ENCODE measurements around the gene SMAD2.
A peak's percentile ranks its signal among the peaks of the same experiment; 100 is the strongest.

SMAD2 gene

GRCh38 chr18:47802802-47803201 is 127.7 kb downstream of the SMAD2 start:
- no peak overlapping the region for H3K23ac ChIP-seq (ENCODE audit: low read depth, low read length, poor library complexity)
- no peaks in the 10 kb centered on the region for H3K36me3 ChIP-seq (replicated peaks in 1 of 2; ENCODE audit: control insufficient read depth in 2 of 2, insufficient read depth in 2 of 2, low read length in 2 of 2)
- H2BK5ac ChIP-seq (ENCODE audit: low read length): no peak overlapping the region
- no peak overlapping the region for H3K14ac ChIP-seq (ENCODE audit: low read length)
- H3K9ac ChIP-seq (ENCODE audit: low read depth, low read length, poor library complexity): no peak overlapping the region
- WGBS, 2 donors (ENCODE audit: extremely low coverage in 2 of 2, insufficient read length in 2 of 2, insufficient replicate concordance in 1 of 2): no CpG with 5 or more reads among the region's 6 CpGs
- H3K27ac ChIP-seq (replicated peaks; ENCODE audit: low read length): no peak overlapping the region
- H3K4ac ChIP-seq (ENCODE audit: low read length): no peak overlapping the region
- no peak overlapping the region for H2AFZ ChIP-seq (ENCODE audit: low read length)
- no peak overlapping the region for H2BK120ac ChIP-seq (ENCODE audit: low read depth, low read length)
- H3K79me1 ChIP-seq (ENCODE audit: low read depth, low read length): no peaks in the 10 kb centered on the region
- H3K4me3 ChIP-seq (ENCODE audit: low read length in 2 of 2): no peak overlapping the region
- no peak overlapping the region for H3K4me2 ChIP-seq (ENCODE audit: insufficient read depth, low read length, poor library complexity, severe bottlenecking)
- no peak overlapping the region for H2AK5ac ChIP-seq (ENCODE audit: low read depth, low read length)
- no peak overlapping the region for H4K91ac ChIP-seq (ENCODE audit: low read depth, low read length, poor library complexity)
- no peaks in the 10 kb centered on the region for H3K27me3 ChIP-seq (ENCODE audit: control insufficient read depth in 3 of 3, insufficient read depth in 3 of 3, low read depth in 1 of 3, low read length in 3 of 3)
- no peaks in the 10 kb centered on the region for H3K9me3 ChIP-seq (replicated peaks in 1 of 2; ENCODE audit: control insufficient read depth in 2 of 2, insufficient read depth in 1 of 2, low read depth in 1 of 2, low read length in 2 of 2)
- no peak for DNase-seq (ENCODE audit: low spot score)
- H2BK15ac ChIP-seq (ENCODE audit: low read length): no peak overlapping the region
- no peak overlapping the region for H2BK12ac ChIP-seq (ENCODE audit: low read length)
- H4K8ac ChIP-seq (ENCODE audit: low read depth, low read length): no peak overlapping the region
- no peaks in the 10 kb centered on the region for H3K4me1 ChIP-seq (ENCODE audit: control insufficient read depth in 2 of 2, insufficient read depth in 1 of 2, low read depth in 1 of 2, low read length in 2 of 2)
- H3K18ac ChIP-seq (ENCODE audit: low read length): no peak overlapping the region

- H2BK120ac ChIP-seq (ENCODE audit: low read depth, low read length): no peak overlapping the region
- no peaks in the 10 kb centered on the region for H3K27me3 ChIP-seq (ENCODE audit: control insufficient read depth in 3 of 3, insufficient read depth in 3 of 3, low read depth in 1 of 3, low read length in 3 of 3)
- H3K23ac ChIP-seq (ENCODE audit: low read depth, low read length, poor library complexity): no peak overlapping the region
- H3K4me1 ChIP-seq (ENCODE audit: control insufficient read depth in 2 of 2, insufficient read depth in 1 of 2, low read depth in 1 of 2, low read length in 2 of 2): no peaks in the 10 kb centered on the region
- no peak overlapping the region for H2BK12ac ChIP-seq (ENCODE audit: low read length)
- no peak overlapping the region for H2BK15ac ChIP-seq (ENCODE audit: low read length)
- no CpG with 5 or more reads among the region's 3 CpGs for WGBS, 2 donors (ENCODE audit: extremely low coverage in 2 of 2, insufficient read length in 2 of 2, insufficient replicate concordance in 1 of 2)
- no peaks in the 10 kb centered on the region for H3K9me3 ChIP-seq (replicated peaks in 1 of 2; ENCODE audit: control insufficient read depth in 2 of 2, insufficient read depth in 1 of 2, low read depth in 1 of 2, low read length in 2 of 2)
- no peak overlapping the region for H2BK5ac ChIP-seq (ENCODE audit: low read length)
- H3K4me3 ChIP-seq (ENCODE audit: low read length in 2 of 2): no peak overlapping the region
- no peak overlapping the region for H3K4ac ChIP-seq (ENCODE audit: low read length)
- DNase-seq (ENCODE audit: low spot score): no peak
- no peak overlapping the region for H4K8ac ChIP-seq (ENCODE audit: low read depth, low read length)
- H3K36me3 ChIP-seq (replicated peaks in 1 of 2; ENCODE audit: control insufficient read depth in 2 of 2, insufficient read depth in 2 of 2, low read length in 2 of 2): no peaks in the 10 kb centered on the region
- no peak overlapping the region for H3K9ac ChIP-seq (ENCODE audit: low read depth, low read length, poor library complexity)
- no peak overlapping the region for H2AFZ ChIP-seq (ENCODE audit: low read length)
- H3K14ac ChIP-seq (ENCODE audit: low read length): no peak overlapping the region
- H3K18ac ChIP-seq (ENCODE audit: low read length): peak overlapping the region; percentile 20
- H4K91ac ChIP-seq (ENCODE audit: low read depth, low read length, poor library complexity): no peak overlapping the region
- H2AK5ac ChIP-seq (ENCODE audit: low read depth, low read length): peak overlapping the region; percentile 21
- H3K27ac ChIP-seq (replicated peaks; ENCODE audit: low read length): no peak overlapping the region
- H3K79me1 ChIP-seq (ENCODE audit: low read depth, low read length): no peaks in the 10 kb centered on the region
- H3K4me2 ChIP-seq (ENCODE audit: insufficient read depth, low read length, poor library complexity, severe bottlenecking): no peak overlapping the region
Measured at GRCh38 chr18:47801817-47802216, 128.6 kb downstream of the SMAD2 start.

GRCh38 chr18:47800756-47801155 is 129.7 kb downstream of the SMAD2 start:
- no peak overlapping the region for H3K4ac ChIP-seq (ENCODE audit: low read length)
- H3K4me3 ChIP-seq (ENCODE audit: low read length in 2 of 2): no peak overlapping the region
- H3K4me1 ChIP-seq (ENCODE audit: control insufficient read depth in 2 of 2, insufficient read depth in 1 of 2, low read depth in 1 of 2, low read length in 2 of 2): no peaks in the 10 kb centered on the region
- H3K27ac ChIP-seq (replicated peaks; ENCODE audit: low read length): no peak overlapping the region
- no peak overlapping the region for H4K91ac ChIP-seq (ENCODE audit: low read depth, low read length, poor library complexity)
- H4K8ac ChIP-seq (ENCODE audit: low read depth, low read length): no peak overlapping the region
- no peaks in the 10 kb centered on the region for H3K27me3 ChIP-seq (ENCODE audit: control insufficient read depth in 3 of 3, insufficient read depth in 3 of 3, low read depth in 1 of 3, low read length in 3 of 3)
- no peaks in the 10 kb centered on the region for H3K9me3 ChIP-seq (replicated peaks in 1 of 2; ENCODE audit: control insufficient read depth in 2 of 2, insufficient read depth in 1 of 2, low read depth in 1 of 2, low read length in 2 of 2)
- no peak overlapping the region for H3K14ac ChIP-seq (ENCODE audit: low read length)
- H2BK5ac ChIP-seq (ENCODE audit: low read length): no peak overlapping the region
- no peaks in the 10 kb centered on the region for H3K79me1 ChIP-seq (ENCODE audit: low read depth, low read length)
- no peak overlapping the region for H3K4me2 ChIP-seq (ENCODE audit: insufficient read depth, low read length, poor library complexity, severe bottlenecking)
- no peak overlapping the region for H2AK5ac ChIP-seq (ENCODE audit: low read depth, low read length)
- no CpG with 5 or more reads among the region's 6 CpGs for WGBS, 2 donors (ENCODE audit: extremely low coverage in 2 of 2, insufficient read length in 2 of 2, insufficient replicate concordance in 1 of 2)
- no peak overlapping the region for H3K9ac ChIP-seq (ENCODE audit: low read depth, low read length, poor library complexity)
- H3K36me3 ChIP-seq (replicated peaks in 1 of 2; ENCODE audit: control insufficient read depth in 2 of 2, insufficient read depth in 2 of 2, low read length in 2 of 2): no peaks in the 10 kb centered on the region
- H2BK120ac ChIP-seq (ENCODE audit: low read depth, low read length): no peak overlapping the region
- no peak overlapping the region for H3K23ac ChIP-seq (ENCODE audit: low read depth, low read length, poor library complexity)
- no peak overlapping the region for H2BK12ac ChIP-seq (ENCODE audit: low read length)
- DNase-seq (ENCODE audit: low spot score): no peak
- no peak overlapping the region for H2AFZ ChIP-seq (ENCODE audit: low read length)
- no peak overlapping the region for H2BK15ac ChIP-seq (ENCODE audit: low read length)
- H3K18ac ChIP-seq (ENCODE audit: low read length): peak overlapping the region; percentile 67

GRCh38 chr18:47800248-47800647 is 130.2 kb downstream of the SMAD2 start:
- H2BK12ac ChIP-seq (ENCODE audit: low read length): no peak overlapping the region
- no peak overlapping the region for H2BK15ac ChIP-seq (ENCODE audit: low read length)
- DNase-seq (ENCODE audit: low spot score): no peak
- H2BK5ac ChIP-seq (ENCODE audit: low read length): no peak overlapping the region
- H3K9me3 ChIP-seq (replicated peaks in 1 of 2; ENCODE audit: control insufficient read depth in 2 of 2, insufficient read depth in 1 of 2, low read depth in 1 of 2, low read length in 2 of 2): no peaks in the 10 kb centered on the region
- H3K4me1 ChIP-seq (ENCODE audit: control insufficient read depth in 2 of 2, insufficient read depth in 1 of 2, low read depth in 1 of 2, low read length in 2 of 2): no peaks in the 10 kb centered on the region
- H3K4ac ChIP-seq (ENCODE audit: low read length): no peak overlapping the region
- no peaks in the 10 kb centered on the region for H3K27me3 ChIP-seq (ENCODE audit: control insufficient read depth in 3 of 3, insufficient read depth in 3 of 3, low read depth in 1 of 3, low read length in 3 of 3)
- no peak overlapping the region for H3K4me3 ChIP-seq (ENCODE audit: low read length in 2 of 2)
- no peak overlapping the region for H2AFZ ChIP-seq (ENCODE audit: low read length)
- no CpG with 5 or more reads among the region's 10 CpGs for WGBS, 2 donors (ENCODE audit: extremely low coverage in 2 of 2, insufficient read length in 2 of 2, insufficient replicate concordance in 1 of 2)
- no peak overlapping the region for H3K9ac ChIP-seq (ENCODE audit: low read depth, low read length, poor library complexity)
- H3K79me1 ChIP-seq (ENCODE audit: low read depth, low read length): no peaks in the 10 kb centered on the region
- H3K4me2 ChIP-seq (ENCODE audit: insufficient read depth, low read length, poor library complexity, severe bottlenecking): no peak overlapping the region
- no peak overlapping the region for H2BK120ac ChIP-seq (ENCODE audit: low read depth, low read length)
- no peak overlapping the region for H2AK5ac ChIP-seq (ENCODE audit: low read depth, low read length)
- no peak overlapping the region for H4K91ac ChIP-seq (ENCODE audit: low read depth, low read length, poor library complexity)
- no peak overlapping the region for H3K27ac ChIP-seq (replicated peaks; ENCODE audit: low read length)
- H3K36me3 ChIP-seq (replicated peaks in 1 of 2; ENCODE audit: control insufficient read depth in 2 of 2, insufficient read depth in 2 of 2, low read length in 2 of 2): no peaks in the 10 kb centered on the region
- H4K8ac ChIP-seq (ENCODE audit: low read depth, low read length): no peak overlapping the region
- no peak overlapping the region for H3K18ac ChIP-seq (ENCODE audit: low read length)
- H3K14ac ChIP-seq (ENCODE audit: low read length): no peak overlapping the region
- H3K23ac ChIP-seq (ENCODE audit: low read depth, low read length, poor library complexity): no peak overlapping the region
